Tibial nerve (tissue), 4 donors: ENCODE measurements around the gene TBC1D3I. TPM values are rescaled to one million over a fixed set of nuclear protein-coding genes. Genes with fewer than 3 reads are reported as not detected.
"Not testable (repeated sequence)": the region's sequence is repeated elsewhere in the genome, so short reads cannot be mapped to it uniquely, and the experiment has no call there.

Experiments
- DNase-seq, 2 donors: peaks; one replicate each; pipeline ENCODE4 v3.0.0-alpha.2; 2019; ENCODE audit warnings: low spot score in 2 of 2
- H3K27ac ChIP-seq, 4 donors: fragments of 200-600 bp; sonication (generic) in 3 of 4; one replicate each; pipeline ENCODE4 v1.5.1; 2017 to 2019; ENCODE audit warnings: mild to moderate bottlenecking in 1 of 4
- H3K27me3 ChIP-seq, 2 donors: fragments of 200-600 bp; sonication (generic) in 1 of 2; one replicate each; pipeline versions ENCODE4 v1.5.1 to v1.6.0; 2017 to 2019
- H3K36me3 ChIP-seq, 3 donors: fragments of 200-600 bp; sonication (generic); one replicate each; pipeline ENCODE4 v1.5.1; 2018 to 2019
- H3K4me1 ChIP-seq, 4 donors: fragments of 200-600 bp; sonication (generic) in 3 of 4; one replicate each; pipeline ENCODE4 v1.5.1; 2017 to 2019
- H3K4me3 ChIP-seq, 4 donors: fragments of 200-600 bp; sonication (generic) in 3 of 4; one replicate each; pipeline ENCODE4 v1.5.1; 2017 to 2019; ENCODE audit warnings: mild to moderate bottlenecking in 1 of 4, moderate library complexity in 1 of 4
- H3K9me3 ChIP-seq, 4 donors: fragments of 200-600 bp; sonication (generic) in 3 of 4; one replicate each; pipeline ENCODE4 v1.5.1; 2017 to 2019
- WGBS, 2 donors: methylation state at CpG; one replicate each; pipeline ENCODE4 v1.1.5; 2018; 5-methylcytosine and 5-hydroxymethylcytosine counted together
- total RNA-seq, 4 donors: library from RNA; depleted of rRNA; stranded (reverse); fragments of >200 nt; gene quantifications; one replicate each; pipeline ENCODE4 v1.1.0, GENCODE V29; 2016

Gene TBC1D3I
- total RNA-seq, result 1 to 10 TPM in 1 of 4 donors, not detected in 3; 2.7 TPM

DNA sequence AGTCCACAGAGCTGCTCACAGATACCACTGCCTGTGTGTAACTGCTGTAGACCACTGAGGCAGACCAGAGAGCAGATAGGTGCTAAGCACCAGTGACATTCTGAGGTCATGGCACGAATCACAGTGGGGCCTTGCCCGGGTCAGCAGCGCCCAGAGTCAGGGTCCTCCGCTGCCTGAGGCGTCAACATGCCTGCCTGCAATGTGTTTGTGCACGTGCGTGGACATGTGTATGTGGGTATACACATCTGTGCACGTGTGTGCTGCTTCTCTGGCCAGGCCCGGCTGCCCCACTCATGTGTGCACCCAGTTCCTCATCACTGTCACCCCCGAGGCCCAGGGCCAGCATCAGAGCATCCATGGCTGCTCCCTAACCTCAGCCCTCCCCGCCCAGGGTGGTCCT, at the start of gene TBC1D3I:
TSS of gene TBC1D3I (minus strand) at position 101 of the 400 bp plus-strand sequence. CDS start 1,585 bp downstream, outside the sequence.
- H3K4me1 ChIP-seq, H3K9me3 ChIP-seq, DNase-seq, H3K27ac ChIP-seq, H3K4me3 ChIP-seq, H3K36me3 ChIP-seq, H3K27me3 ChIP-seq: not testable (repeated sequence)
- WGBS, 2 donors, result no CpG with 5 or more reads among the region's 11 CpGs

DNA sequence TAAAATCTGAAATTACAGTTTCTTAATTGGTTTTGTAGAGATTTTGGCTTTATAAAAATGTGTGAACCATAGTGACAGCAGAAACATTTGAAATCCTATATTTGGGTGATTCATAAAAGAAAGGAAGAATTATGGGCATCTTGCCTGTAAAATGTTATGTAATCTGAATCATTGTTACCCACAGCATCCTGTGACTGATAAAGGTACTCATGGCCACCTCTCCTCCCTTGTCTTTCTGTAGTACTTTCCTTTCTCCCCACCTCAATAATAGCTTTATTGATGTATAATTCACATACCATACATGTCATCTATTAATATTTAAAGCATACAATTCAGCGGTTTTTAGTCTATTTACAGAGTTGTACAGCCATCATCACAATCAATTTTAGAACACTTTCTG, 30.8 kb upstream of the TBC1D3I start:
- not testable (repeated sequence) for H3K4me3 ChIP-seq
- WGBS, 2 donors, result no CpG with 5 or more reads among the region's 1 CpG

DNA sequence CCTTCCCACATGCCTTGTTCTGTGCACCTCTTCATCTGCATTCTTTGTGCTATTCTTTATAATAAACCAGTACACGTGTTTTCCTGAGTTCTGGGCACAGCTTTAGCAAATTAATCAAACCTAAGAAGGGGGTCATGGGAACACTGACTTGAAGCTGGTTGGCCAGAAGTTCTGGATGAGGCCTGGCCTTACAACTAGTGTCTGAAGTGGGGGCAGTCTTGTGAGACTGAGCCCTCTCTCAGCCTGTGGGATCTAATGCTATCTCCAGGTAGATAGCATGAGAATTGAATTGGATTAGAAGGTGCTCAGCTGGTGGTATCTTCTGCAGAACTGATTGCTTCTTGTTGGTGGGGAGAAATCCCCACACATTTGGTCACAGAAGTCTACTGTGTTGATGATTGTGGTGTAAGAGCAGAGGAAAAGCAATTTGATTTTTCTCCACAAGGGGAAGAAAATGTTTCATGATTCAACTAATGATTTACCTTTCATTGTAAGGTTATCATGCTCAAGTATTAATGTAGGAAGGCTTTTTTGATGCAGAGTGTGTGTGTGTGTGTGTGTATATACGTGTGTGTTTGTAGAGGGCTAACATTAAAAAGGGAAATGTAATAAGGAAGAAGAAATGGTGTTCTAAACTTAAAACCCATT, 25.7 kb upstream of the TBC1D3I start:
- not testable (repeated sequence) for H3K4me1 ChIP-seq, H3K36me3 ChIP-seq, H3K27ac ChIP-seq, H3K9me3 ChIP-seq, DNase-seq, H3K27me3 ChIP-seq, H3K4me3 ChIP-seq
- 61 to 69% methylated on average over 1 of the region's 2 CpGs for WGBS, 2 donors

More for the DNA sequence above, 30.8 kb upstream of the TBC1D3I start:
- not testable (repeated sequence) for H3K27me3 ChIP-seq, H3K4me1 ChIP-seq, H3K27ac ChIP-seq, DNase-seq, H3K36me3 ChIP-seq, H3K9me3 ChIP-seq

DNA sequence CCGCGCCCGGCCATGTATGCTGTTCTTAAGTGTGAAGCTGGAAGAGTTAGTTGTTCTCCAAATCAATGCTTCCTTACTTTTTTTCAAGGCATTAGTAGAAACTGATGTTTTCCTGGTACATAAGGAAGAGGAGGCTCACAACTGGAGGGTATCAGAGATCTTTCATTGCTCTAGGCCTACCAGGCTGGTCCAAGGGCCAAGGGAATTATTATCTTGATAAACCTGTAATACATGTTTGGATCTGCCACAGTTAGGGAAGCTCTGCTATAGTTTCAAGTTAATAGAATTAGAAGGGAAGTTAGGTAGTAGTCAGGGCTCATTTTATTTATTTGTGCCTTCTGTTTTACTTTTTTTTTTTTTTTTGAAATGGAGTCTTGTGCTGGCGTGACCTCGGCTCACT, 19.8 kb upstream of the TBC1D3I start:
- WGBS, 2 donors, result no CpG with 5 or more reads among the region's 5 CpGs
- H3K36me3 ChIP-seq, H3K27ac ChIP-seq, H3K4me3 ChIP-seq, H3K4me1 ChIP-seq, H3K9me3 ChIP-seq, H3K27me3 ChIP-seq, DNase-seq: not testable (repeated sequence)

DNA sequence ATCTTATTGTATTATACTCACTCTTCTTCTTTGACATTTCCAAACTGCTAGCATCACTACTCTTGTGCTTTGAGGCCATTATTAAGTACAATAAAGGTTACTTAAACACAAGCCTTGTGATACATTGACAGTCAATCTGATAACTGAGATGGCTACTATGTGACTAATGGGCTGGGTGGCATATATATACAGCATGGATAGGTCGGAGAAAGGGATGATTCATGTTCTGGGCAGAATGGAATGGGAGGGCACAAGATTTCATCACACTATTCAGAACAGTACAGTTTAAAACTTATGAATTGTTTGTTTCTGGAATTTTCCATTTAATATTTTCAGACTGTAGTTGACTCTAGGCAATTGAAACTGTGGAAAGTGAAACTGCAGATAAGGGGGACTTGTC, 18.9 kb upstream of the TBC1D3I start:
- WGBS, 2 donors, result no CpG with 5 or more reads among the region's 1 CpG
- not testable (repeated sequence) for H3K4me3 ChIP-seq, H3K4me1 ChIP-seq, H3K27me3 ChIP-seq, H3K36me3 ChIP-seq, H3K9me3 ChIP-seq, H3K27ac ChIP-seq, DNase-seq

DNA sequence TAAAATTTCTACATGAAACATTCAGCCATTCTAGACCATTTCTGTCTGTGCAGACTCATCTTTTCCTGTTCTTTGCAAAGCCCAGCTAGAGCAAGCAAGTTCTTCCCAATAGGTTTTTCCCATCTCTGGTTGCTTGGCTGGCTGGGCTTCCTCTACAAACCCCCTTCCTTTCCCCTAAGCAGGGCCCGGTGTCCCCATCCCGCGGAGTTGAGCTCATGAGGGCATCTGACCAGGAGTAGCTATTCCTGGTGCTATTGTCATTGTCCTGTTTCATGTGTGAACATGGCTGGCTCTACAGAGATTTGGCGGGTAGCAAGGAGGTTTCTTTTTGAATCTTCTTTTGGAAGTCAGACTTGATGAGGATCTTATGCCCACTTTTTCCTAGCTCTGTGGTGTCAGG, 22.3 kb downstream of the TBC1D3I start:
- H3K36me3 ChIP-seq, H3K9me3 ChIP-seq, H3K27me3 ChIP-seq, H3K4me1 ChIP-seq, H3K4me3 ChIP-seq, DNase-seq, H3K27ac ChIP-seq: not testable (repeated sequence)
- WGBS, 2 donors, result 82 to 83% methylated on average over 3 of the region's 4 CpGs

DNA sequence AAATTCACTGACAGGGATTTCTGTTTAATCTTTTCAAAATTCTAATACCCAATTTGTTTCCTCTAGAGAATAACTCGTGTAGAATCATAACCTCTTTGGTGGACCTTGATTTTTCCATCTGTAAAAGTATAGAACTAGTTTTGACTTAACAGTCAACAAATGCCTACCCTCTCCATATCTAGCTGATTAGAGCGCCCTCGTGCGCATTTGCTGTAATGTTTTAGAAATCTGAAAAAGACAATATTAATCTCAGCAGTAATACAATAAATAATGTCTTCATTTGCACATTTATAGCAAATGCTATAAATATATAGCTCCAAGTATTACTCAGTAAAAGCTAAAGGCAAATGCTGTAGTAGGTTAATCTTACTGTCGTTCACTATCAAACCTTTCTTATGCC, 34.7 kb downstream of the TBC1D3I start:
- not testable (repeated sequence) for H3K4me3 ChIP-seq, DNase-seq, H3K27me3 ChIP-seq, H3K36me3 ChIP-seq, H3K4me1 ChIP-seq, H3K9me3 ChIP-seq, H3K27ac ChIP-seq
- 37 to 50% methylated on average over 5 of the region's 5 CpGs for WGBS, 2 donors

DNA sequence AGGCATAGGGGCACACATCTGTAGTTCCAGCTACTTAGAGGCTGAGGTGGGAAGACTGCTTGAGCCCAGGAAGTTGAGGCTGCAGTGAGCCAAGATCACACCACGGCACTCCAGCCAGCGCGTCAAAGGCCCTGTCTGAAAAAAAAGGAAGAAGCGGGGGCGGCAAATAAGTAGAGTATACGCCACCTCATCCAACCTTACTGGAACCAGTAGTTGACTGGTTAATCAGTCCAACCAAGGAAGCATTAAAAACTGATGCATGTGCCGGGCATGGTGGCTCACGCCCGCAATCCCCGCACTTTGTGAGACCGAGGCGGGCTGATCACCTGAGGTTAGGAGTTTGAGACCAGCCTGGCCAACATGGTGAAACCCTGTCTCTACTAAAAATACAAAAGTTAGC, 41.4 kb downstream of the TBC1D3I start:
- WGBS, 2 donors, result 88 to 92% methylated on average over 12 of the region's 12 CpGs
- H3K27ac ChIP-seq, H3K4me1 ChIP-seq, H3K4me3 ChIP-seq, H3K36me3 ChIP-seq, H3K27me3 ChIP-seq, DNase-seq: not testable (repeated sequence)
- peaks cover 0 to 11% (median 0%) of the 10 kb centered on the region in 4 donors for H3K9me3 ChIP-seq

DNA sequence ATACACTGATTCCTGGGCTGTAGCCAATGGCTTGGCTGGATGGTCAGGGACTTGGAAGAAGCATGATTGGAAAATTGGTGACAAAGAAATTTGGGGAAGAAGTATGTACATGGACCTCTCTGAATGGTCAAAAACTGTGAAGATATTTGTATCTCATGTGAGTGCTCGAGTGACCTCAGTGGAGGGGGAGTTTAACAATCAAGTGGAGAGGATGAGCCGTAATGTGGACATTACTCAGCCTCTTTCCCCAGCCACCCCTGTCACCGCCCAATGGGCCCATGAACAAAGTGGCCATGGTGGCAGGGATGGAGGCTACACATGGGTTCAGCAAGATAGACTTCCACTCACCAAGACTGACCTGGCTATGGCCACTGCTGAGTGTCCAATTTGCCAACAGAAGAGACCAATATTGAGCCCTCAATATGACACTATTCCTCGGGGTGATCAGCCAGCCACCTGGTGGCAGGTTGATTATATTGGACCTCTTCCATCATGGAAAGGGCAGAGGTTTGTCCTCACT, 42.7 kb downstream of the TBC1D3I start:
- DNase-seq, H3K27me3 ChIP-seq, H3K4me3 ChIP-seq, H3K36me3 ChIP-seq, H3K4me1 ChIP-seq, H3K27ac ChIP-seq: not testable (repeated sequence)
- 77 to 81% methylated on average over 4 of the region's 4 CpGs for WGBS, 2 donors
- peaks cover 0 to 12% (median 0%) of the 10 kb centered on the region in 4 donors for H3K9me3 ChIP-seq

DNA sequence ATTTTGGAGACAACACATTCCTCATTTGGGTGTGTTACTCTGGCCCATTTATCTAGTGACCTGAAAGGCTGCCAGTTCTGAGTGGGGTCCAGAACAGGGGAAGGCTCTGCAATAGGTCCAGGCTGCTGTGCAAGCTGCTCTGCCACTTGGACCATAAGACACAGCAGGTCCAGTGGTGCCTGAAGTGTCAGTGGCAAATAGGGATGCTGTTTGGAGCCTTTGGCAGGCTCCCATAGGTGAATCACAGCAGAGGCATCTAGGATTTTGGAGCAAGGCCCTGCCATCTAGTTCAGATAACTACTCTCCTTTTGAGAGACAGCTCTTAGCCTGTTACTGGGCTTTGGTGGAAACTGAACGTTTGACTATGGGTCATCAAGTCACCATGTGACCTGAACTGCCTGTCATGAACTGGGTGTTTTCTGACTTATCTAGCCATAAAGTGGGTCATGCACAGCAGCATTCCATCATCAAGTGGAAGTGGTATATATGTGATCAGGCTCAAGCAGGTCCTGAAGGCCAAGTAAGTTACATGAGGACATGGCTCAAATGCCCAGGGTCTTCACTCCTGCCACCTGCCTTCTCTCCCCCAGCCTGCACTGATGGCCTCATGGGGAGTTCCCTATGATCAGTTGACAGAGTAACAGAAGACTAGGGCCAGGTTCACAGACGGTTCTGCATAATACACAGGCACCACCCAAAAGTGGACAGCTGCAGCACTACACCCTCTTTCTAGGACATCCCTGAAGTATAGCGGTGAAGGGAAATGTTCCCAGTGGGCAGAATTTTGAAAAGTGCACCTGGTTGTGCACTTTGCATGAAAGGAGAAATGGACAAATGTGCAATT, 43.4 kb downstream of the TBC1D3I start:
- H3K4me3 ChIP-seq, H3K27ac ChIP-seq, H3K36me3 ChIP-seq, H3K4me1 ChIP-seq, H3K27me3 ChIP-seq, DNase-seq: not testable (repeated sequence)
- H3K9me3 ChIP-seq, result peaks cover 0 to 12% (median 0%) of the 10 kb centered on the region in 4 donors
- WGBS, 2 donors, result 69 to 78% methylated on average over 3 of the region's 3 CpGs

DNA sequence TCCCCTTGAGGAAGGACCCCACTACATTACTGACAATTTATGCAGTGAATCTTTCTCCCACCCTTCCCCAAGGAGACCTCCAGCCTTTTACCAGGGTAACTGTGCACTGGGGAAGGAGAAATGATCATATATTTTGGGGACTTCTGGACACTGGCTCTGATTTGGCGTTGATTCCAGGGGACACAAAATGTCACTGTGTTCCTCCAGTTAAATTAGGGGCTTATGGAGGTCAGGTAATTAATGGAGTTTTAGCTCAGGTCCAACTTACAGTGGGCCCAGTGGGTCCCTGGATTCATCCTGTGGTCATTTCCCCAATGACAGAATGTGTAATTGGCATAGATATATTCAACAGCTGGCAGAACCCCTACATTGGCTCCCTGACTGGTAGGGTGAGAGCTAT, 44.8 kb downstream of the TBC1D3I start:
- not testable (repeated sequence) for H3K4me1 ChIP-seq, H3K27me3 ChIP-seq, H3K4me3 ChIP-seq, DNase-seq, H3K36me3 ChIP-seq, H3K27ac ChIP-seq
- peaks cover 0 to 12% (median 0%) of the 10 kb centered on the region in 4 donors for H3K9me3 ChIP-seq
- WGBS, 2 donors, result 88 to 100% methylated on average over 1 of the region's 1 CpG

DNA sequence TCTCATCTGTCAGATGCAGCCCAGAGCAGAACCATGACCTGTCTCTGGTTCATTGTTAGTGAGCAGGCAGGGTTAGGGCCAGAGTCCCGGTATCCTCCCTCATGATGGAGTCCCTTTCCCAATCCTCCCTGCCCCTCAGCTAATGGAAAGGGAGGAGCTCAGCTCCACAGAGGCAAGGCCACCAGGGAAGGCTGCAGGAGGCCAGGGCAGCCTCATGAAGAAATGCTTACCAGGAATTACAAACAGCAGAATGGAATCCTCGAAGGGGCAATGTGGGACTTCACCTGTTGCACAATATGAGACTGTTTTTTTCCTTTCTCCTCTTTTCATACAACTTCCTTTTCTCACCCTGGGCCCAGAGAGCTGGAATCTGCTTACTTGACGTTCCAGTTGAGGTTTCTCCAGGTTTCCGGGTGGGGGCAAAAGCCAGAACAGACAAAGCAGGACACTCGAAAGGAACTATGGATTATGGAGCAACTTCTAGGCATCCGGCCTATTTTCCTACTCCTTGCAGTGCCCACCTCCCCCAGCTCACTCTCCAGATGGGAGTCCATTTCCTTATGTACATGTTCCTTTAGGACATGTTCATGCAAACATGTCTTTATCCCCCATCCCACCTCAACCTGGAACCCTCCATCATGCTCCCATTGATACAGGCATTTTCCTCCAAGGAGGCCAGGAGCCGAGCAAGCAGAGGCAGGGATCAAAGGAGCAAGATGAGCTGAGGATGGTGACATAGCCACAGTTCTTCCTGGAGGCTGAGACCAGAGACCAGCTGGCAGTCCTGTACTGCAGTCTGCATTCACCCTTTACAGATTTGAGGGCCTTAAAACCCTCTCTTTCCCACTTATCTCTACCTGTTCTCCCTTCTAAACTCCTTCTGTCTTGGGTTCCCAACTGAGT, 48.7 kb downstream of the TBC1D3I start:
- H3K9me3 ChIP-seq, result peaks cover 0 to 12% (median 0%) of the 10 kb centered on the region in 4 donors
- WGBS, 2 donors, result 74 to 79% methylated on average over 7 of the region's 7 CpGs
- H3K27ac ChIP-seq, H3K4me3 ChIP-seq, H3K27me3 ChIP-seq, H3K36me3 ChIP-seq, DNase-seq, H3K4me1 ChIP-seq: not testable (repeated sequence)
